Measurements from ENCODE around the gene LRP1-AS.

LRP1-AS gene

DNA sequence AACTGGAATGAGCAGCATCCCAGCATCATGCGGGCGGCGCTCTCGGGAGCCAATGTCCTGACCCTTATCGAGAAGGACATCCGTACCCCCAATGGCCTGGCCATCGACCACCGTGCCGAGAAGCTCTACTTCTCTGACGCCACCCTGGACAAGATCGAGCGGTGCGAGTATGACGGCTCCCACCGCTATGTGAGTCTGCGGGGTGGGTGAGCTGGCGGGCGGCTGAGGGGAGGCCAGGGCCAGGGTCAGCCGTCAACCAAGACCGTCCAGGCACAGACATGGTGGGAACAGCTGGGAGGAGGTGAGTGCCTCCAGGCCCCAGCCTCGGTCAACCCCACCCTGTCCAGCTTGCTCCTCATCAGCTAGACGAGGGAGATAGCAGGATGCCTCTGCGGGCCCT lies 43.4 kb upstream of the LRP1-AS start:
- Histone ChIP-seq H3K9ac (ENCODE audit: low read depth in 1 of 2, low read length in 2 of 2) (no peak overlapping the region), H3K4me3 (ENCODE audit: low read length in 2 of 2) (no peak overlapping the region), H3K4me1 (ENCODE audit: control insufficient read depth in 2 of 2, insufficient read depth in 2 of 2, low read length in 2 of 2) (no peaks in the 10 kb centered on the region), H3K9me3 (ENCODE audit: control insufficient read depth in 2 of 2, low read length in 2 of 2) (no peaks in the 10 kb centered on the region), H3K27ac (ENCODE audit: low read depth in 2 of 2, low read length in 2 of 2) (no peak overlapping the region), H3K27me3 (ENCODE audit: control insufficient read depth in 2 of 2, insufficient read depth in 2 of 2, low read length in 2 of 2) (no peaks in the 10 kb centered on the region), H3K36me3 (ENCODE audit: control insufficient read depth in 2 of 2, insufficient read depth in 2 of 2, low read length in 2 of 2) (peaks cover 82 to 91% of the 10 kb centered on the region in 2 donors)

DNA sequence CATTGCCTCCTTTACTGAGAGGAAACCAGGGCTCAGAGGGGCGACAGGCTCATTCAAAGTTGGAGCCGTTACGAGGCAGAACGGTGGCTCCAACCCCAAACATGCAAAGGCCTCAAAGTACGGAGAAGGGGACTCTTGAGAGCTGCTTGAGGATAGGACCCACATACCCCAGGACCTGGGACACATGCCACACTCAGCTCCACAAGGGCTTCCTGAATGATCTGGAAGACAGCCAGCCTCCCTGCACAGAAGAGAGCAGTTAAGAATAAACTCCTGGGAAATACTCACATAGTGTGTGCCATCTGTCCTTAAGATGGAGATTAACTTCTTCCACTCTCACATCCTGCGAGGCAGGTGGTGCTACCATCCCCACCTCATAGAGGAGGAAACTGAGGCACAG lies 42.6 kb upstream of the LRP1-AS start:
- H3K4me3 ChIP-seq (ENCODE audit: low read length in 2 of 2) = no peak overlapping the region
- no peaks in the 10 kb centered on the region for H3K27me3 ChIP-seq (ENCODE audit: control insufficient read depth in 2 of 2, insufficient read depth in 2 of 2, low read length in 2 of 2)
- H3K9me3 ChIP-seq (ENCODE audit: control insufficient read depth in 2 of 2, low read length in 2 of 2) = no peaks in the 10 kb centered on the region
- no peaks in the 10 kb centered on the region for H3K4me1 ChIP-seq (ENCODE audit: control insufficient read depth in 2 of 2, insufficient read depth in 2 of 2, low read length in 2 of 2)
- H3K27ac ChIP-seq (ENCODE audit: low read depth in 2 of 2, low read length in 2 of 2) = no peak overlapping the region
- H3K36me3 ChIP-seq (ENCODE audit: control insufficient read depth in 2 of 2, insufficient read depth in 2 of 2, low read length in 2 of 2) = peaks cover 83 to 91% of the 10 kb centered on the region in 2 donors
- no peak overlapping the region for H3K9ac ChIP-seq (ENCODE audit: low read depth in 1 of 2, low read length in 2 of 2)

DNA sequence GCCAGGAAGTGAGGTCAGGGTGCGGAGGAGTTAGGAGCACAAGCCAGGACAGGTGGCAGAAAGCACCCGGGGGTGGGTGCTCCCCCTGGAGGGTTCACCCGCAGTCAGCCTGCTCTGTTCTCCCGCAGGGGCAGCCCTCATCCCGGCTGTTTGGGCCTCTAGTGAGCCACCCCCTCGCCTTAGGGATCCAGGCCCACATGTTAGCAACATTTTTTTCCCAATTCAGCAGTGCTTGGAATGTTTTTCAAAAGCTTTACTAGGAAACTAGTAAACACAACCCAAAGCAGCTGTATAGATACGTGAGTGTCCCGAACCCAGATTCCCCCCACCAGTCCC lies 40.6 kb upstream of the LRP1-AS start:
- Histone ChIP-seq H3K27ac (ENCODE audit: low read depth in 2 of 2, low read length in 2 of 2) (no peak overlapping the region), H3K4me3 (ENCODE audit: low read length in 2 of 2) (no peak overlapping the region), H3K36me3 (ENCODE audit: control insufficient read depth in 2 of 2, insufficient read depth in 2 of 2, low read length in 2 of 2) (peaks cover 80 to 89% of the 10 kb centered on the region in 2 donors)

DNA sequence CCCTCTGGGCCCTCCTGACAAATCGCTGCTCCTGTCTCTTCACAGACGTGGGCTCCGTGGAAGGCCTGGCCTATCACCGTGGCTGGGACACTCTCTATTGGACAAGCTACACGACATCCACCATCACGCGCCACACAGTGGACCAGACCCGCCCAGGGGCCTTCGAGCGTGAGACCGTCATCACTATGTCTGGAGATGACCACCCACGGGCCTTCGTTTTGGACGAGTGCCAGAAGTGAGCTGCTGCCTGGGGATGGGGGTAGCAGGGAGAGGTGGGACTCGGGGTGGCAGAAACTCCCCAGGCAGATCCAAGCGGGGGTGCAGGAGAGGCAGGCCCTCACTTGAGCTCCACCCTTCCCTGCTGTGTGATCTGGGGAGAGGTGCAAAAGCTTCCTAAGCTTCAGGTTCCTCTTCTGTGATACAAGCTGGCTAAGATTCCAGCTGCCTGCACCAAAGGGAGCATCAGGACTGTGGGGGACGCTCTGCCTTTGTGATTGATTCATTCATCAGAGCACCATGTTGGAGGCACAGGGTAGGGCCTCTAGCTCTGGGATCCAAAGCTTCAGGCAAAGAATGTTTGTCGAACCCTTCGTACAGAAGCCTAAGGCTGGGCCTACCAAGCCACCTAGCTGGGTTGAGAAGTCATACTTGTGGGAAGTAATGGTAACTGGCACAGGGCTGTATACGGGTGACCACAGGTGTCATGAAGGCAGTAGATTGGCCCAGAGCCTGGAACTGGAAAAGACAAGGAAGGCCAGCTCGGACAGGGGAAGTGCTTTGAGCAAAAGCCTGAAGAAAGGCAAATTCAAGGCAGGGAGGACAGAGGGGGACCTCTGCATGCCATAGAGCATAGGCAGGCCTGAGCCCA lies 40.0 kb upstream of the LRP1-AS start:
- peaks cover 74 to 84% of the 10 kb centered on the region in 2 donors for H3K36me3 ChIP-seq (ENCODE audit: control insufficient read depth in 2 of 2, insufficient read depth in 2 of 2, low read length in 2 of 2)
- no peak overlapping the region for H3K9ac ChIP-seq (ENCODE audit: low read depth in 1 of 2, low read length in 2 of 2)
- no peaks in the 10 kb centered on the region for H3K9me3 ChIP-seq (ENCODE audit: control insufficient read depth in 2 of 2, low read length in 2 of 2)
- H3K4me3 ChIP-seq (ENCODE audit: low read length in 2 of 2) = no peak overlapping the region
- no peaks in the 10 kb centered on the region for H3K27me3 ChIP-seq (ENCODE audit: control insufficient read depth in 2 of 2, insufficient read depth in 2 of 2, low read length in 2 of 2)
- no peaks in the 10 kb centered on the region for H3K4me1 ChIP-seq (ENCODE audit: control insufficient read depth in 2 of 2, insufficient read depth in 2 of 2, low read length in 2 of 2)
- no peak overlapping the region for H3K27ac ChIP-seq (ENCODE audit: low read depth in 2 of 2, low read length in 2 of 2)

More for the DNA sequence above, 40.6 kb upstream of the LRP1-AS start:
- H3K9me3 ChIP-seq (ENCODE audit: control insufficient read depth in 2 of 2, low read length in 2 of 2) = no peaks in the 10 kb centered on the region
- no peaks in the 10 kb centered on the region for H3K27me3 ChIP-seq (ENCODE audit: control insufficient read depth in 2 of 2, insufficient read depth in 2 of 2, low read length in 2 of 2)
- H3K9ac ChIP-seq (ENCODE audit: low read depth in 1 of 2, low read length in 2 of 2) = no peak overlapping the region
- H3K4me1 ChIP-seq (ENCODE audit: control insufficient read depth in 2 of 2, insufficient read depth in 2 of 2, low read length in 2 of 2) = no peaks in the 10 kb centered on the region

DNA sequence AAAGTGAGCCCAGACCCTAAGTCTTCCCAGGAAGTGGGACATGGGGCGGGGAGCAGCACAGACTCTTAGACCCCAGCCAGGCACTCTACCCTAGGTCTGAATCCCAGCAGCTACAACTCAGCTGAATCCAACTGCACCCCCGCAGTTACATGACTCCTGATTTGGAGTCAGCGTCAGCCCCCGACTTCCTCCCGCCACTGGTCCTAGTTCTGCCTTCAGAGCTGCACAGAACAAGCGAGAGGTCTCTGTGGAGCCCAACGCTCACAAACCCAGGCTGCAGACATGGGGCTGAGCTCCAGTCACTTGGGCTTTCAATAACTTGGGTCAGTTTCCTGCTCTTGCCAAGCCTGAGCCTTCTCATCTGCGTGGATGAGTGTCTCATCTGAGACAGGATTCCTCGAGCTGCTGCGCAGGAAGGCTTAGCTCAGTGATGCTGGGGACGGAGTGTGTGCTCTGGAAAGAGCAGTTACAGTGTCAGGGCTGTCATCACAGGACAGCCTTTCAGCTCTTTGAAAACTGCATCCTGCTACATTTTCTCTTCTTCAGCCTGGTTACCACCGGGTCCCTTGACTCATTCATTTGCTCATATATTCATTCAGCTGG lies 38.6 kb upstream of the LRP1-AS start:
- Histone ChIP-seq H3K36me3 (ENCODE audit: control insufficient read depth in 2 of 2, insufficient read depth in 2 of 2, low read length in 2 of 2) (peaks cover 70 to 78% of the 10 kb centered on the region in 2 donors), H3K9ac (ENCODE audit: low read depth in 1 of 2, low read length in 2 of 2) (no peak overlapping the region)

DNA sequence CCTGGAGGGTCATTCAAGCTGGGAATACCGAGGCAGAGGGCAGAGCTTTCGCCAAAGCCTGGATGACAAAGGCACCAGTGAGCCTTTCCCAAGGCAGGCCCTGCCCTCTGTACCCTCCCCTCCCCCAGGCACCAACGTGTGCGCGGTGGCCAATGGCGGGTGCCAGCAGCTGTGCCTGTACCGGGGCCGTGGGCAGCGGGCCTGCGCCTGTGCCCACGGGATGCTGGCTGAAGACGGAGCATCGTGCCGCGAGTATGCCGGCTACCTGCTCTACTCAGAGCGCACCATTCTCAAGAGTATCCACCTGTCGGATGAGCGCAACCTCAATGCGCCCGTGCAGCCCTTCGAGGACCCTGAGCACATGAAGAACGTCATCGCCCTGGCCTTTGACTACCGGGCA lies 38.0 kb upstream of the LRP1-AS start:
- Histone ChIP-seq H3K4me3 (ENCODE audit: low read length in 2 of 2) (no peak overlapping the region), H3K9ac (ENCODE audit: low read depth in 1 of 2, low read length in 2 of 2) (no peak overlapping the region), H3K27me3 (ENCODE audit: control insufficient read depth in 2 of 2, insufficient read depth in 2 of 2, low read length in 2 of 2) (no peaks in the 10 kb centered on the region), H3K4me1 (ENCODE audit: control insufficient read depth in 2 of 2, insufficient read depth in 2 of 2, low read length in 2 of 2) (no peaks in the 10 kb centered on the region), H3K9me3 (ENCODE audit: control insufficient read depth in 2 of 2, low read length in 2 of 2) (no peaks in the 10 kb centered on the region), H3K27ac (ENCODE audit: low read depth in 2 of 2, low read length in 2 of 2) (no peak overlapping the region), H3K36me3 (ENCODE audit: control insufficient read depth in 2 of 2, insufficient read depth in 2 of 2, low read length in 2 of 2) (peaks cover 70 to 78% of the 10 kb centered on the region in 2 donors)

More for the DNA sequence above, 38.6 kb upstream of the LRP1-AS start:
- no peaks in the 10 kb centered on the region for H3K27me3 ChIP-seq (ENCODE audit: control insufficient read depth in 2 of 2, insufficient read depth in 2 of 2, low read length in 2 of 2)
- H3K27ac ChIP-seq (ENCODE audit: low read depth in 2 of 2, low read length in 2 of 2) = no peak overlapping the region
- H3K4me3 ChIP-seq (ENCODE audit: low read length in 2 of 2) = no peak overlapping the region
- no peaks in the 10 kb centered on the region for H3K9me3 ChIP-seq (ENCODE audit: control insufficient read depth in 2 of 2, low read length in 2 of 2)
- no peaks in the 10 kb centered on the region for H3K4me1 ChIP-seq (ENCODE audit: control insufficient read depth in 2 of 2, insufficient read depth in 2 of 2, low read length in 2 of 2)

DNA sequence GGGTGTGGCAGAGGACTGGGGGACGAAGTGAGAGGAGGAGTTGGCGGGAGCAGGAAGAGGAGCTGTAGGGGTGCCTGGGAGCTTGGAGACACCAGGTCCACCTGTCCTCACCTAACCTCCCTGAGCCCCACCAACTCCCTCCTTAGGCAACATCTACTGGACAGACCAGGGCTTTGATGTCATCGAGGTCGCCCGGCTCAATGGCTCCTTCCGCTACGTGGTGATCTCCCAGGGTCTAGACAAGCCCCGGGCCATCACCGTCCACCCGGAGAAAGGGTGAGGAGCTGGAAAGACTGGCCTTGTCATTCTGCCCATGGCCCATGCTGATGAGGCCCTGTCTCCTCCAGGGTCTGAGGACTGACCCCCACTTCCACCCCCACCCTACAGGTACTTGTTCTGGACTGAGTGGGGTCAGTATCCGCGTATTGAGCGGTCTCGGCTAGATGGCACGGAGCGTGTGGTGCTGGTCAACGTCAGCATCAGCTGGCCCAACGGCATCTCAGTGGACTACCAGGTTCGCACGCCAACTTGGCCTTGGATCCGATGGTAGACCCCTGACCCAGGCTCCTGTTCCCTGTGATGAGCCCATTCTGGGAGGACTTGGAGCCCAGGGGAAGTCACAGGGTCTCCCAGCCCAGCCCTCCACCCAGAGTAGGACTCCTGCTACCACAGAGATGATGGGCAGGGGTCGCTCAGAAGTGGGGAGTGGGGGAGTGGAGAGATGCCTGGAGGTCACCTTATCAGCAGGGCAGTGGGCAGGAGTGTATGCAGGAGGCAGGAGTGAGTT lies 36.7 kb upstream of the LRP1-AS start:
- H3K27me3 ChIP-seq (ENCODE audit: control insufficient read depth in 2 of 2, insufficient read depth in 2 of 2, low read length in 2 of 2) = no peaks in the 10 kb centered on the region
- H3K36me3 ChIP-seq (ENCODE audit: control insufficient read depth in 2 of 2, insufficient read depth in 2 of 2, low read length in 2 of 2) = peaks cover 72 to 79% of the 10 kb centered on the region in 2 donors
- H3K9me3 ChIP-seq (ENCODE audit: control insufficient read depth in 2 of 2, low read length in 2 of 2) = no peaks in the 10 kb centered on the region
- no peak overlapping the region for H3K9ac ChIP-seq (ENCODE audit: low read depth in 1 of 2, low read length in 2 of 2)
- no peaks in the 10 kb centered on the region for H3K4me1 ChIP-seq (ENCODE audit: control insufficient read depth in 2 of 2, insufficient read depth in 2 of 2, low read length in 2 of 2)
- H3K27ac ChIP-seq (ENCODE audit: low read depth in 2 of 2, low read length in 2 of 2) = no peak overlapping the region
- no peak overlapping the region for H3K4me3 ChIP-seq (ENCODE audit: low read length in 2 of 2)

DNA sequence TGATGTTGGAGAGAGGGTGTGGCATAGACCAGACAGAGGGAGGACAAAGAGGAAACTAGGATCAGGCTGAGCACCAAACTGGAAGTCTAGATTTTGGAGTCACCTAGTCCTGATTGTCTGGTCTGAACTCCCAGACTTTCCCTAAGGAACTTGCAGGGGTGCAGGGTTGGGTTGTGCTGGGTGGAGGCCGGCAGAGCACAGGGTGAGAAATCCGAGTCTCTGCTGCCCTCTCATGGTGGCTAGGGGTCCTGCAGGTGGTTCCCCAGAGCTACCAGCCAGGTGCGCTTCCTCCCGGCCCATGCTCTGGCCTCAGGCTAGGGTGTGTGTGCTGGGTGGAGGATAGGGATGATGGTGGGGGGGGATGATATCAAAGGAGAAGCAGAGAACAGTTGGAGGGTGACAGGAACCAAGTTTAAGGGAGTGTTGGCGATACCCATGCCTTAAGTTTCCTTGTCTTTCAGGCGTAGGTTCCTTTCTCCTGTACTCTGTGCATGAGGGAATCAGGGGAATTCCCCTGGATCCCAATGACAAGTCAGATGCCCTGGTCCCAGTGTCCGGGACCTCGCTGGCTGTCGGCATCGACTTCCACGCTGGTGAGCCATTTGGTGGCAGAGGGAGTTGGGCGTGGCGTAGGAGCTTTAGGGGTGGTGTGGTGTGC lies 35.6 kb upstream of the LRP1-AS start:
- Histone ChIP-seq H3K27me3 (ENCODE audit: control insufficient read depth in 2 of 2, insufficient read depth in 2 of 2, low read length in 2 of 2) (no peaks in the 10 kb centered on the region), H3K9ac (ENCODE audit: low read depth in 1 of 2, low read length in 2 of 2) (no peak overlapping the region), H3K9me3 (ENCODE audit: control insufficient read depth in 2 of 2, low read length in 2 of 2) (no peaks in the 10 kb centered on the region), H3K27ac (ENCODE audit: low read depth in 2 of 2, low read length in 2 of 2) (no peak overlapping the region), H3K4me1 (ENCODE audit: control insufficient read depth in 2 of 2, insufficient read depth in 2 of 2, low read length in 2 of 2) (no peaks in the 10 kb centered on the region), H3K4me3 (ENCODE audit: low read length in 2 of 2) (no peak overlapping the region), H3K36me3 (ENCODE audit: control insufficient read depth in 2 of 2, insufficient read depth in 2 of 2, low read length in 2 of 2) (peaks cover 76 to 81% of the 10 kb centered on the region in 2 donors)

DNA sequence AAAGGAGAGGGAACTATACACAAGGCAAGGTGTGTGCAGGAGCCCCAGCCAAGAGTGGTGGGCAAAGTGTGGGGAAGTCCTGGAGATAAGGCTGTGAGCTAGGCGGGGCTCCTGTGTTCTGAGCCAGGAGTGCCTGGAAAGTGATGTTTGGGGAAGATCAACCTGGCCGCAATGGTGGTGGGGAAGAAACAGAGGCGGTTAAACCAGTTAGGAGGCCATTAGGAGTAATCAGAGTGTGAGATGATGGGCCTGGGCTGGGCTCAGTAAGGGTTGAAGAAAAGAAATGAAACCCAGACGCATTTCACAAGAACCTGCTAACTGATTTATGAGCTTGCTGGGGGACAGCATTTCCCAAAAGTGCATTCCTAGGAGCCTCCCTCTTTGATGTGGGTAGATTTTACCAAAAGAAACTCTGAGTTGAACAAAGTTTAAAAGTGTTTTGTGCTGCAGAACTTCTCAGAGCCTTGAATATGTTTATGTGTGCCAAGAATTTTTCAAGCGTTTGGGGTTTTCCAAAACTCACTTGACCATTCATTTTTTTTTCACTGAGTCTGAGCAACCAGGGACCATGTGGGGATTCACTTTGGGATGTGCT lies 34.2 kb upstream of the LRP1-AS start:
- H3K27ac ChIP-seq (ENCODE audit: low read depth in 2 of 2, low read length in 2 of 2) = no peak overlapping the region
- no peak overlapping the region for H3K9ac ChIP-seq (ENCODE audit: low read depth in 1 of 2, low read length in 2 of 2)
- no peaks in the 10 kb centered on the region for H3K4me1 ChIP-seq (ENCODE audit: control insufficient read depth in 2 of 2, insufficient read depth in 2 of 2, low read length in 2 of 2)
- no peaks in the 10 kb centered on the region for H3K27me3 ChIP-seq (ENCODE audit: control insufficient read depth in 2 of 2, insufficient read depth in 2 of 2, low read length in 2 of 2)
- H3K4me3 ChIP-seq (ENCODE audit: low read length in 2 of 2) = no peak overlapping the region
- peaks cover 75 to 79% of the 10 kb centered on the region in 2 donors for H3K36me3 ChIP-seq (ENCODE audit: control insufficient read depth in 2 of 2, insufficient read depth in 2 of 2, low read length in 2 of 2)
- no peaks in the 10 kb centered on the region for H3K9me3 ChIP-seq (ENCODE audit: control insufficient read depth in 2 of 2, low read length in 2 of 2)

Data from mucosa of rectum (tissue), 2 donors.